T follicular helper cell (primary cell): ENCODE results near the gene NRXN3.

Experiments
- DNase-seq: peaks from one replicate; pipeline ENCODE4 v3.0.0-alpha.2; 2020; ENCODE audit warnings: low read depth

The NRXN3 gene

DNA sequence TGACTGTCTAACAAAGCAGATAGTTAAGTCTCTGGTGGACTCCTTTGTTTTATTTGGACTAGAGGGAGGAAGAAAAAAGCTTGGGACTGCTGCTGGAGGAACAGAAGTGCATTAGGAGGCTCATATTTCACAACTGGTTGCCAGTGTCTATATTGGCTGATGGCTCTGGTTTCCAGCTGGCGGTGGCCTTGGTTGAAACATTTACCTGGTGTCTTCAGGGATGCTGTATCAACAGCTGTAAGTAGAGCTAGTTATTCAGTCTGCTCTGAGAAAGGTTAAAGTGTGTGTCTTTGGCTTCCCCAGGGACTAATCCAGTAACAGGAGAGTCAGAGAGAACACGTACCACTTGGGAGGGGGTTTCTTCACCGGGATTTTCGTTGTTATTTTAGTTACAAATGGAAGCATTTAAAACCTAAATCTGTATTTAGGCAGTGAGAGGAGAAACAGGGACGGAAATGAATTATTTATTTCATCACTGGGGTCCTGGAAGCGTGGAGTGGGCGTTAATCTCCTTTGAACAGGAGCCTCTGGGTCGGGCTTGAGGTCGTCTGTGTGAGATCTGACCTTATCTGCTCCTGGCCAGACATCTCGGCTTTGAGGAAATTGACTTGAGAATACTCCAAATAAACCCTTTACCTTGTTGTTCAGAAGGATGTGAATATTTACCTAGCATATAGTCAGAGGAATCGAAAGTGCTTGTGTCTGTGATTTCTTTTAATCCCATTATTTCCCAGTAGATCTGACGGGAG lies 149.9 kb downstream of the NRXN3 start:
- no peak for DNase-seq

DNA sequence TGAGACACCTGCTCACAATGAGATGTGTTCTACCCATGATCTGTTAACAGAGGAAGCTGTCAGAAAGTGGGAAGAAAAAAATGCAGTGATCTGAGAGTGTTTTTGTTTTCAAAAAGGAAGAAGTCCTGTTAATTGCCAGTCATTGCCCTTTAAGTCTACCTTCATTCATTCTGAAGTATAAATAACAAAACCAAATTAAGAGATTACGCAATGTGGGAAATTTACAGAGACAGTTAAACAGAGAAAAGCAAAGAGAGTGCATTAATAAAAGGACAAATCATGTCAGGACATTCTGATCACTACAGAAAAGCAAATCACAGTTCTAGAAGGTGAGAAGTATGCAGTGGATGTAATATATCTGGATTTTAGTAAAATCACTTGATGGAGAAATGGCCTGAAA lies 154.2 kb downstream of the NRXN3 start:
- DNase-seq, result no peak

DNA sequence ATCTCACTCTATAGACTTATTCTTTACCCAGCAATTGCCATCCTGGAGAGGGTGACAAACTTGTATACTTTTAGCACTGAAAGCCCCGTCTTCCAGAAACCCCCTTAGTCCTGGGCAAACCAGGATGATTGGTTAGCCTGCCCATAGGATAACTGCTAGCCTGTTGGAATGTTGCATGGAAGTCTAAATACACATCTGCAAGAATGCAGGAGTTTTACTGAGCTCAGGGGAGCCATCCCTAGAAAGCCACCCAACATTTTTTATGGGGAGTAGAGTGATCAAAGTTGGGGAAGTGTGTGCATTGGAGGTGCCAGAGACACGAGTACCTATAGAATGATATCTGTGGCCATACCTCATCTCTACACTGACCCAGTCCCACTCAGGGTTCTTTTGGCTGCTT lies 155.7 kb downstream of the NRXN3 start:
- DNase-seq, result no peak

DNA sequence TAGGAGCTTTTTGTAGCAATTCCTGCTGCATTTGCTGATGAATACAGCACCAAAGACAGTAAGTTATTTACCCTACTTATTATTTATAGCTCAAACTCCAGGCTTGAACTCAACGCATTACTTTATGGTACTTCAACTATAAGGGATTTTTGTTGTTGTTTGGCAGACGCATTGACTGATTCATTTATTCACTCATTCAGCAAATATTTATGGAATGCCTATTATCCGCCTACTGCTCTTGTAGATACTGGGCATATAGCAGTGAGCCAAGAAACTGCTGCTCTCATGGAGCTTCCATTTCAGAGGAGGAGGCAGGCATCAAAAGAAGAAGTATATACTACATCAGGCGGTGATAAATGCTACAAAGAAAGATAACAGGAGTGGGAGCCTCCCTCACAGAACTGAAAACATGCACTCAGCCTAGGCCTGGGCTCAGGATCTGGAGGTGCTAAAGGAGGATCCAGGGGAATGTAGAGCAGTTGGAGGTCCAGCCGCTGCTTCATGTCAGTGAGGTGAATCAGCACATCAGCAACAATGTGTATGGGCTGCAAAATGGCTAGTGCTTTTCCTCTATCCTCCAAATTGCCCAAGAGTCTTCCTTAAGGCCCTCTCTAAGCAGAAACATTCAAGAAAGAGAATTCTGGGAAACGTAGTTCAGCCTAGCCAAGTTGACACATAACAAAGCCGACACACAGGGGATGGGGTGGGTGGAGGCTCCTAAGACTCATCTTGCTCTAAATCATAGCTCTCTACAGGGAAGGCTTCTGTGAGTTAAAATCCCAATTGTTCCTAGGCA lies 157.5 kb downstream of the NRXN3 start:
- no peak for DNase-seq

DNA sequence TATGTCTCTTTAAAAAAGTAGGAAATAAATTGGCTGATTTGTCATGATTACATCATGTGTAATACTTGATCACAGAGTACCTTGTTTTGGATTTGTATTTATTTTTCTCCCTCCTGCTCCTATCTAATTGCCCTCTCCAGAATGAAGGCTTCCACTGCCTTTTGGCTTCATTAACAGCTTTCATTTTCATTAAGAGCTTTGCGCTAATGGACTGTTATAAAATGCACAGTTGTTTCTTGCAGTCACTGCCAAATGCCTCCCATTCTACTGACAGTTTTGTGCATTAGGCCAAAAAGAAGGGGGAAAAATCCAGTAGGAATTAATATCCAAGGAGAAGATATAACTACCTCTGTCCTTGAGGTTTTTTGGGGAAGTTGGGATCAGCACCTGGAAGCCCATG lies 159.2 kb downstream of the NRXN3 start:
- DNase-seq, result no peak

DNA sequence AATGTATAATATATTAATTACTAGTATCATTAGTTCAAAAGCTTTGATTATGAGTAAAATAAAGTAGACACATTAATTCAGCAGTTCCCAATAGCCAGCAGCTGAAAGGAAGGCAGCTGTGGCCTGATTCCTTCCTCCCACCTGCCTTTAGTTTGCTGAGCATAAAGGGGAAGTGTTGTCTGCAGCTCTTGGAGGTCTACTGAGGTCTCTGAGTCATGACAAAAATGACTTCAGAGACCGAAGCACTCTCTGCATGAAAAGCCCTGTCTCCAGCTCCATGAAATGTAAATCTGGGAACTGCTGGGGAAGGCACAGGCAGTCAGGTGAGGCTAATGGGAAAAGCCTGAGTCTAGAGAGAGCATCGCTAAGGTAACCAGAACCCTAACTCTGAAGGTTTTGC lies 165.4 kb downstream of the NRXN3 start:
- no peak for DNase-seq

DNA sequence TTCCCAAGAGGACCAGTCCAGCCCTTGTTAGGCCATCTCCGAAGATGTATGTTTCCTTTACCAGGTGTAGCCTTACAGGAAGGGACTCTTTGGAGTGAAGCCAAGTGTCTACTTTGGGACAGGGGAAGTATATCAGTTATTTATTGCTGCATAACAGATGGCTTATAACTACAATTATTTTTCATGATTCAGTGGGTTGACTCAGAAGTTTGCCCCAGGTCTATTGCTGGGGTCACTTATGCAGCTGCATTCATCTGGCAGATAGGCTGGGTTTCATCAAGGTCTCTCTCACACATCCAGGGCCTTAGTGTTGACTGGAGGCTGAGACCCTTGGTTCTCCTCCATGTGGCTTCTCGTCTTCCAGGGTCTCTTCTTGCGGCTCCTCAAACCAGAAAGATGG lies 170.1 kb downstream of the NRXN3 start:
- DNase-seq, result no peak

DNA sequence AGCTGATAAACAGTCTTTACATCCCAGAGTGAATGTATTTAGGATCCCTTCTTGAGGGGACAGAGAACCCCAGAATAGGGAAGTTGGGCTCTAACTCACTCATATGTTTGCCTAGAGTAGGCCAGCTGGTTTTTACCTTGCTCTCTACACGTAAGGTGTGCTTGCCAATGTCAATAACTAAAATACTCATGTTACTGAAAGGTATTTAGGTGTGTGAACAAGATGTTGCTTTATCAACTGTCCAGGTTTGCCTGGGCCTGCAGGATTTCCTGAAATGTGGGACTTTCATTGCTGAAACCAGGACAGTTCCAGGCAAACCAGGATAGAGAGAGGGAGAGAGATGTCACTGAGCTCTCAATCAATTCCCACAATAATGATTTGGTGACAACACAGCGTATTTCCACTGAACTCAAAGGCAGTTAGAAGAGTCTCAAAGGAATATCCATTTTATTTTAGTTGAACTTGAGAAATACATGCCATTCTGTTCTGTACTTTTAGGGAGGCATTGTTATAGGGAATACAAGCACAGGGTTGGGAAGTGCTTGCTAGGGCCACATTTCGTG lies 171.7 kb downstream of the NRXN3 start:
- no peak for DNase-seq

DNA sequence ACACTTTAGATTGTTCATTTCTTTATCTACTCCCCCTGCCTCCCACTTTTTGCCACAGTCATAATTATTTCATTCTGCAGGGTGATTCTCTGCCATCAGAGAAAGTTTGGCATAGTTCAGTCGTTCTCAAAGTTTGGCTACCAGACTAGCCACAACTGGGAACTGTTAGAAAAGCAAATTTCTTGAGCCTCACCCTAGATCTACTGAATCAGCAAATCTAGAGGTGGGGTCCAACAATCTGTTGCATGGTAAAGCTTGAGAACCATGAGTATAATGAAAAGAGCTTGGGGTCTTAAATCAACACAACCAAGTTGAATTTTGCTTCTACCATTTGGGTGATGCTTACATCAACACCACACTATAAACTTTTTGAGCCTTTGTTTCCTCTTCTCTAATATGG lies 172.7 kb downstream of the NRXN3 start:
- no peak for DNase-seq

DNA sequence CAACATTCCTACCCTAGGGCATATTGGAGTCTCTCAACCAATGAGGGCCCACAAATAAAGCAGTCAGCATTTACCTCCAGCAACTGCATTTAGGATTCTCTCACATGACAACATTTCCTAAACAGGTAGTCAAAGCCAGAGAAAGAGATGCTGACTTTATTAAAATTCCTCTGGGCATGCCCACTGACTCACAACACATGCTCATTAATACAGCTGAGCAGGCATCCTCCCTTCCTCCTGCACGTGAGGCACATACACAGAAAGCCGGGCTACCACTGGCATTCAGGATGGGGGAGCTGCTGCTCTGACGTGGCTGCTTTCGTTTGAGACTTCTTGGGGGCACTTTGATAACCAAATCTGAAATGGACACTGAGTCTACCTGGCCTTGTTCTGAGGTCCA lies 174.1 kb downstream of the NRXN3 start:
- DNase-seq, result no peak

DNA sequence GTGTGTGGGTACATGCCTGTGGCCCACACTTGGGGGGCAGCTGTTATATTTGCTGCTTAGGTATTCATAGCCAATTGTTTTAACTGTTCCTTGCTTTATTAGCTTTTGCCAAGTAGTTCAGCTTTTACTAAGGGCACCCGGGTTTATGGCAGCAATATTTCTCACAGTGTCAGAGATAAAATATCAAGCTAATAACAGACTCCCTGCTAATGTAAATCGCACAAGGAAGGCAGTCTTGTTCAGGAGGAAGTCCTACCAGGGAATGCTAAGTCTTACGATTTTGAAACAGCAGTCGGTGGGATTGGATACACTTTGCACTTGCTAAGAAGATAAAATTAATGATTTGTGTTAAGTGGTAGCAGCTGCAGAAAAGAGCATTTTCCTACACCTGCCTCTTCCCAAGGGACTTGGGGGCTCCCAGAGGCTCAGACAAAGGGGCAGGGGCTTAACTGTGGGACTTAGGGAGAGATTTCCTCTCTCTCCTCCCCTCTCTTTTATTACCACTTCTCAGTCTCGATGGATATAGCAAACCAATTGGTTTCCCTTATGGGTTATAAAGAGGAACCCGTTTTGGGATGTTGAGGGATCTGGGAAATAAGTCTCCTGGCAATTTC lies 175.1 kb downstream of the NRXN3 start:
- no peak for DNase-seq

DNA sequence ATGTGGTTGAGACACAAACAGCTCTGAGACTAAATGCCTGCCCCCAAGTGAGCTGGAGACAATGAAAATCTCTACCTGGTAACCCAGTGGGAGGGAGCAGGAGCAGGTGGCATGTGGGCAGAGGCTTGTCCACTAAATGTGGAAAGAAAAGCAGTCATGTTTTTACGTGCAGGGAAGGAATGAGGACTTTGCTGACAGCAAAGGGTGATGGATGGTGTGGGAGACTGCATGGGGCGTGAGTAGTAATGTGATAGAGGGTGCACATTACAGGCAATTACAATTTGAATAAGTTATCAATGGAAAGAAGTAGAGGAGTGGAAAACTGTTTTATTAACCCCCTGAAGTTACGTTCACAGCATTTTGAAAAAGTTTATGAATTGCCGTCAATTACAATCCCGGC lies 176.6 kb downstream of the NRXN3 start:
- no peak for DNase-seq

DNA sequence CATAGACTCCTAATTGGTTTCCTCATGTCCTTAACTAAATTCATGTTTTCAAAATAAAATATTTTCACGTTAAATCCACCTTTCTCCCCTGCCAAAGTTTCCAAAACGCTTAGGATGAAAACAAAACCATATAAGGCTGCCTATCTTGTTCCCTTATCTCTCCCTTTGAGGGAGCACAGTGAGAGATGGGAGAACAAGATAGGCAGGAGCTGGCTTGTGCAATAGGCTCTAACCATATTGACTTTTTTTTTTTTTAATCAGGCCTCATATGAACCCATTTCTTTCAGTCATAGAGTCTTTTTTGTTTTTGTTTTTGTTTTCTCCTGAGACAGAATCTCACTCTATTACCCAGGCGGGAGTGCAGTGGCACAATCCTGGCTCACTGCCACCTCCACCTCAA lies 184.9 kb downstream of the NRXN3 start:
- DNase-seq, result no peak

DNA sequence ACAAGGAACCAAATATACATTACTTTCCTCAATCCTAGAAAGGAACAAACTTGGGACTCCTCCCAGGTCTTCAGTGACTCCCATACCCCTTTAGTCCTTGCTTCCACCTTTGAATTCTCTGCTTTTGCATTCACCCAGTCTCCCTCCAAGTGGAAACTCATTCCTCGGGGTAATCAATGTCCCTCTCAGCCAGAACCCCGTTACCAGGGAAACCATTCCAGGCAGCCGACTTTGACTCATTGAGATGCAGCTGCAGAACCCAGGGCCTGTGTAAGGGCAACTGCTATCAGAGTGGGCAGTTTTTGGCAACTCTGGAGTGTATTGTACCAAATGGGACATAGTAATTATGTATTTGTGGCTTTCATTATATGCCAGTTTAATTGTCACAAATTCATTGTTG lies 186.2 kb downstream of the NRXN3 start:
- DNase-seq, result no peak

DNA sequence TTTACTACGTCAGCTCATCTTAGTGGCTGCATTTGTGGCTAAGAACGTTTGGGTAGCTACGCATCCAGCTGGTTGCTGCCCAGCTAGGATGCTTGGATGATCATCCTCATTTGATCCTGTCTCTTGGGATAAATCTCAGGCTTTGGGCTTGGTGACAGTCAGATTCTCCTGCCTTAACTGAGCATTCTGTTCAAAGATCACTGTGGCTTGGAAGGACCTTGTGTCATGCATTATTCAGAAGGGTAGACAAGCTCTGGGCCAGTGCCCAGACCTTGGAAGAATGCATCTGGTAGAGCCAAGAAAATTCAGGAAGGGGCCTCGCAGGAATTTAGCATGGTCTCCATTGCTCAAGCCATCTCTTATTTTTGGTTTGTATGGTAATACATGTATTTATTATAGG lies 188.4 kb downstream of the NRXN3 start:
- DNase-seq, result no peak

DNA sequence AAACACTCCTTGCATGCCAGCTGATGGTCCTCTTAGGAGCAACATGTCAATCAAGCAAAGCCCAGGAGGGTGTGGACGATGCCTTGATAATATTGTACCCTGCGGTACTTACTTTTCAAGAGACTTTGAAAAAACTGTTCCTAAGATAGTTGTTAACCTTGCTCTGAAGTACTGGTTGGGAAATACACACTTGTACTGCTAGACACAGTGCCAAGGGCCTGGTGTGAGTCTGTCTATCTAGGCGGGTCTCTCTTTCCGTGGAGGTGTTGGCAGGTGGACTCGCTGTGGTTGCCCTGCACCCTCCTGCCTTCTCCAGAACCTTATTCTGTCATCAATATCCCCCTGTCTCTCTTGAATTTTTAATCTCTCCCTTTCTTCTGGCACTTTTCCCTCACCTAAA lies 189.4 kb downstream of the NRXN3 start:
- DNase-seq, result no peak

DNA sequence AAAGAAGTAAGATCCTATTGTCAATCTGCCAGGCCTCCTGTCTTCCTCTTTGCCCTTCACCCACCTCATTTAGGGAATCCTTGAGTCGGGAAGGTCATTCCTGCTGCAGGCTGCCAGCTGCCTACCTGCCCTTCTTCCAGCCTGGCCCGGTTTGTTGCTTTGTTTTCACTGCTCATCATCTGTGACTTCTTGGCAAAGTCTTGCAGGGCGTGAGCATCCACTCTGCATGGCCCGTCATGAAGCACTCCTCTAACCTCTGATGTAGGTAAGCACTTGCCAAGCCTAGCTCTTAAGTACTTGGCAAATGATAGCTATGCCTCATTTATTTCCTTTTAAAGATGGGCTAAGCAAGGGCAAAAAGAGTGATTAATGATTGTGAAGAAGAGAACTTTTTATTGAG lies 192.8 kb downstream of the NRXN3 start:
- no peak for DNase-seq

DNA sequence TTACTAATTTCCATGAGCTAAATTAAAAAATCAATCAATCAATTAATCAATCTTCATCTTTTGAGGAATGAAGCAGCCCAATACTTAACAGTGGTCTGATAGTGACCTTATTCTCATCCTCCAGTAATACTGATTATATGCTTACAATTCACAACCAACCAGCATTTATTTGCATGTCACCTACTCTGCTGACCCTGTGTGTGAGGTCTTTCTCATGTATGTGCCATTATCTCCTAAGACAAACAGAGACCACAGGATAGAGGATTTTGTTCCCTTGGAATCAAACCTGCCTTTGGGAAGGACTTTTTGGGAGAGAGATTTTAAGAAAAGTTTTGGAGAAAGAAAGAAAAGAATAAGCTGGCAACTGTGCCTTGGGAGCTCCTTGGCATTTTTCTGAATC lies 197.2 kb downstream of the NRXN3 start:
- DNase-seq, result no peak

DNA sequence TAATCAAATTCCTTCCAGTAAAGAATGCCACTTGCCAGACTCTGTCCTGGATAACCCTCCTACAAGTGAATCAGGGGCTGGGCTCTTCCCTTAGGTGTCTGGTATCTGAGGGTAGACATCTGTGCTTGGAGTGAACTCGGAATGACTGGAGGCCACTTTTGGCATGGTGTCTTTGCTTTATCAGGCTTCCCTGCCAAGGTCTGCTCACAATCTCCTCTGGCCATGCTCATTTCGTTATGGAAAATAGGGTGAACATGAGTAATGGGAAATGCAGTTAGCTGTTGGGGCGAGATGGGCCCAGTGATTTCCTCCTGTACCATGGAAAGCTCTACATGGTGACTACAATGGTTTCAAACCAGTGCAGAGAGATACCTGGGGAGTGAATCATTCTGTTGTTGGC lies 212.9 kb downstream of the NRXN3 start:
- DNase-seq, result no peak

DNA sequence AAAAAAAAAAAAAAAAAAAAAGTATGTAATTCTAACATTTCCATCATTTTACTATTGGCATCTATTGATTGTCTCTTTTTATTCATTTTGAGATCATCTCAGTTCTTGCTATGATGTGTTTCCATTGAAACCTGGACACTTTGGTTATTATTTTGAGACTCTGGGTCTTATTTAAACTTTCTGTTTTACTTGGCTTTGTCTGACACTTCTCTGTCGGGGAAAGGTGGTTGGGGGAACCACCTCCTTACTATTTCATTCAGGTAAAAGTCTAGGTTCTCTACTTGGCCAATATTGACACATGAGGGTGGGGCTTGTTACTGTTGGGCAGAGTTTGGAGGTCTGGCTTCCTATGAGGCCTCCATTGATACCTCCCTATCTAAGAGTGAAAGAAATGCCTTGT lies 228.0 kb downstream of the NRXN3 start:
- no peak for DNase-seq

DNA sequence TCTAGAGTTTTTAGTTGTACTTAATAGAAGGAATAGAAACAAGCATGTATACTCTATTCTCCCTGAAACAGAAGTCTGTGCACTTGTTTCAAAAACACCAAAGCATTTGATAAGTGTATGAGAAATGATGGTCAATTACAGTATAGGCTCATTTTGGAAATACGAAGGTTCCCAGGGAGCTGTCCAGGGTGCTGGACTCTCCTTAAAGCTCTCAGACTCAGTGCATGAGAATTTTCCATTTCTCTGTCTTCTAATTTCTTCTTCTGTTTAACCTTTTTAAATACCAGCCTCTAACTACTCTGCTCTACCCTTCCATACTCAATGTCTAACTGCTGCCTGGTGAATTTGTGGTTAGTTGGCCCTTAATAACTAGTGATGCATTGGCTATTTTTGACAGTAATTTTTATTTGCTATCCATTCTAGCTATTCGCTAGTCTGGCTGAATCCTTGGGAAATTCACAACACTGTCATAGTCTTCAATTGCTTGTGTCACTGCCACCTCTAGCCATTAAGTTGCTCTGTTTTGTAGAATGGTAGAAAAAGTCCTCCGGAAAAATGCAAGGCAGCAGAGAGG lies 229.2 kb downstream of the NRXN3 start:
- no peak for DNase-seq

DNA sequence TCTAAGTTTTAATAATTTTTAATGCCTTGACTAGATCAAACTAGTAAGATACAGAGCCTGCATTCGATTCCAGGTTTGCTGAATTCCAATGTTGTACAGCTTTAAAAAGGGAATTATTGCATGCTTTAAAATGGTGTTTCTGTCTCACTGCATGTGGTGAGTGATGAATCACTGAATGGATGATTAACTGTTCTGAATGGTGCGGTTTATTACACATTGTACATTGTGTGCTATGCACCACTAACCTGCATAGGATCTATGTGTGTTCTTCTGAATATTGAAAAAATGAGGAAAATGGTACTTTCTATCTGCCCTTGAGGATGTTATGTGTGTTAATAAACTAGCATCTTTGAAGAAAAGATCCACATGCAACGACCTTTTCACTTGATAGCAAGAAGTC lies 231.7 kb downstream of the NRXN3 start:
- DNase-seq, result no peak
